Measurements from ENCODE around the gene ZNG1E. TPM values are rescaled to one million over a fixed set of nuclear protein-coding genes. Genes with fewer than 3 reads are reported as not detected.
"Not testable (repeated sequence)": the region's sequence is repeated elsewhere in the genome, so short reads cannot be mapped to it uniquely, and the experiment has no call there.

ZNG1E gene
- total RNA-seq (2021; fragmentation: NEBNext Ultra II Directional; extraction: Animal tissue kit (Norgen Biotek cat#: 25700)) (26.1 and 27.6 TPM in 2 replicates), polyA plus RNA-seq (2011; rRNA removed) (9.1 and 12.0 TPM in 2 replicates), polyA minus RNA-seq (2011; rRNA and poly(A)+ RNA removed) (13.9 and 22.1 TPM in 2 replicates)
- polyA plus RNA-seq (2011; cell fraction: cytosol; rRNA removed), result 17.9 TPM
- 14.4 TPM for polyA plus RNA-seq (2011; cell fraction: nucleus; rRNA removed)
- 22.3 to 23.5 TPM (median 22.5 TPM) in 4 replicates for polyA plus RNA-seq (2012, experiment 1 of 2)
- polyA plus RNA-seq (2012, experiment 2 of 2), result 4.0 TPM
- polyA plus RNA-seq (2013, experiment 1 of 2), result 17.2 TPM
- 18.0 TPM for polyA plus RNA-seq (2013, experiment 2 of 2)
- polyA minus RNA-seq (2011; cell fraction: cytosol; rRNA and poly(A)+ RNA removed), result 10.7 TPM
- polyA minus RNA-seq (2011; cell fraction: nucleus; rRNA and poly(A)+ RNA removed), result 68.2 TPM
- long read RNA-seq, experiment 1, transcript CBWD5-202 (3 exons, 1,347 nt), result major isoform, 8 of 14 reads
- long read RNA-seq, experiment 1, partial matches to known transcripts, result 1 of 14 reads
- long read RNA-seq, experiment 1, other reads (novel, unspliced or antisense), result 3 of 14 reads
- long read RNA-seq, experiment 2, transcript CBWD5-233 (16 exons, 1,411 nt), result minor isoform, 5 of 39 reads
- long read RNA-seq, experiment 2, transcript CBWD5-207 (15 exons, 1,791 nt), result major isoform, 20 of 39 reads
- long read RNA-seq, experiment 2, partial matches to known transcripts, result 1 of 39 reads
- long read RNA-seq, experiment 2, other reads (novel, unspliced or antisense), result 9 of 39 reads

DNA sequence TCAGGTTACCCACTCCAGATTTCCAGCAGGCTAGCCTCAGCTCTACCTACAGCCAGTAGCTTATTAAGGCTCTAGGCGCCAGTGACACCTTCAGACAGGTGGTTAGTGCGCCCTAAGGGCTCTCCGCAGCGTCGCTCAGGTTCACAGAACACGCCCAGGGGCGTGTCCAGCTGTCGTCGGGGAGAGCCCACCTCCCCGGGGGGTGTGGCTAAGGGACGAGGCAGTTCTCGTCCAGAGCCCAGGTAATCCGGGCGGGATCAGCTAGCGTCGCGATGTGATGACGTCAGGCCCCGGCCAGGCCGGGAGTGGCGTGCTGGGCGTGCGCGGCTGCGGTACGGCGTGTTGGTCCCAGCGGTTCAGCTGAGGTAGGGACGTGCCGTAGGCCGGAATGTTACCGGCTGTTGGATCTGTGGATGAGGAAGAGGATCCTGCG lies at the start of gene ZNG1E:
Gene ZNG1E, plus strand, starts transcription at position 340 of the 433 bp plus-strand sequence. Its CDS starts 49 bp downstream, at position 389.
- TF ChIP-seq CREB1 (IDR thresholded peaks at IDR 0.05) (peak; percentile 73; the same call in 1 of the 2 replicates), RAD21 (IDR thresholded peaks at IDR 0.05 in 1 of 2, conservative IDR thresholded peaks at IDR 0.05 in 1 of 2; ENCODE audit: low read depth in 2 of 2, low read length in 2 of 2) (peak in 1 of 2 experiments; percentile 13; a peak in 1 of 4 replicates), TAF1 (IDR thresholded peaks at IDR 0.05; ENCODE audit: low read depth, low read length) (0 out of 2 replicates have a peak, but pooled peaks have one; percentile 29)
- H3K27ac ChIP-seq (ENCODE audit: low read depth, low read length); H2AK5ac ChIP-seq (ENCODE audit: low read depth, low read length); H4K91ac ChIP-seq (replicated peaks; ENCODE audit: insufficient read length, low read length); H3K4ac ChIP-seq (replicated peaks; ENCODE audit: insufficient read length, low read depth, low read length); POLR2A ChIA-PET (ENCODE audit: partially characterized antibody); CTCF ChIA-PET (ENCODE audit: partially characterized antibody); H3K56ac ChIP-seq (replicated peaks; ENCODE audit: insufficient read length, low read depth, low read length); H3K36me3 ChIP-seq (ENCODE audit: control insufficient read depth in 2 of 4, insufficient read depth in 4 of 4, low read length in 3 of 4); H3K79me1 ChIP-seq (ENCODE audit: low read depth, low read length); H3K79me2 ChIP-seq (ENCODE audit: control insufficient read depth in 1 of 2, insufficient read depth in 2 of 2, low read length in 2 of 2); H3K27me3 ChIP-seq (replicated peaks in 1 of 4; ENCODE audit: control insufficient read depth in 3 of 4, extremely low read depth in 1 of 4, insufficient read depth in 3 of 4, low read length in 3 of 4); H4K20me1 ChIP-seq (replicated peaks in 1 of 2; ENCODE audit: control insufficient read depth in 1 of 2, insufficient read depth in 2 of 2, low read length in 2 of 2); H2BK120ac ChIP-seq (replicated peaks; ENCODE audit: low read depth, low read length); FAIRE-seq; H4K8ac ChIP-seq (ENCODE audit: extremely low read depth, insufficient read depth, low read length); H3K4me1 ChIP-seq (replicated peaks in 1 of 4; ENCODE audit: control insufficient read depth in 3 of 4, insufficient read depth in 4 of 4, low read length in 3 of 4); H2BK20ac ChIP-seq (ENCODE audit: low read length); H2BK15ac ChIP-seq (ENCODE audit: low read length); H2BK12ac ChIP-seq (ENCODE audit: low read depth, low read length); H4K5ac ChIP-seq (ENCODE audit: insufficient read length, low read depth, low read length); H3K9me3 ChIP-seq (ENCODE audit: insufficient read depth in 2 of 2, low read depth in 1 of 2, low read length in 1 of 2); H3K14ac ChIP-seq (ENCODE audit: insufficient read length); H2AFZ ChIP-seq (ENCODE audit: low read length); H3K23me2 ChIP-seq (ENCODE audit: low read depth, low read length); H3K18ac ChIP-seq (ENCODE audit: extremely low read depth, low read length); H2BK5ac ChIP-seq (ENCODE audit: low read depth, low read length); H3K23ac ChIP-seq (ENCODE audit: insufficient read length): not testable (repeated sequence)
- H3K9ac ChIP-seq (replicated peaks in 1 of 4; ENCODE audit: extremely low read depth in 1 of 4, low read depth in 3 of 4, low read length in 3 of 4), result peak within 1 kb of the TSS in 1 of 4 experiments; percentile 79; a peak in 1 of 7 replicates
- peak within 1 kb of the TSS in 1 of 2 experiments; percentile 62; a peak in 2 of 4 replicates for H3K4me2 ChIP-seq (ENCODE audit: insufficient read depth in 1 of 2, low read depth in 2 of 2, low read length in 2 of 2)
- peak; percentile 33 to 61 for DNase-seq (ENCODE audit: low read depth in 1 of 2, low spot score in 2 of 2)
- 0% methylated on average over 5 of the region's 33 CpGs; no CpG with 5 or more reads in 1 of the 2 experiments for WGBS, 2 experiments (ENCODE audit: extremely low coverage in 1 of 2, insufficient coverage in 1 of 2, insufficient read length in 1 of 2, insufficient replicate concordance in 2 of 2, low coverage in 1 of 2, low lambda C conversion rate in 2 of 2, missing lambda C conversion rate in 1 of 2)
- peak within 1 kb of the TSS in 3 of 4 experiments; percentile 30 to 50 (median 35); a peak in 3 of 8 replicates for H3K4me3 ChIP-seq (ENCODE audit: extremely low read depth in 1 of 4, insufficient read depth in 2 of 4, low read depth in 3 of 4, low read length in 4 of 4)

Measured in H1 (cell line).